Epithelial cell of prostate (primary cell): ENCODE results near the gene UBE3C.
"Not testable (repeated sequence)": the region's sequence is repeated elsewhere in the genome, so short reads cannot be mapped to it uniquely, and the experiment has no call there.

Experiments
- DNase-seq: peaks from one replicate; pipeline ENCODE4 v3.0.0-alpha.2; 2011; ENCODE audit warnings: low read depth, low spot score
- H3K27ac ChIP-seq: fragments of 450-650 bp; 2 replicates; pipeline ENCODE4 v1.5.1; 2017; ENCODE audit warnings: mild to moderate bottlenecking

The UBE3C gene

DNA sequence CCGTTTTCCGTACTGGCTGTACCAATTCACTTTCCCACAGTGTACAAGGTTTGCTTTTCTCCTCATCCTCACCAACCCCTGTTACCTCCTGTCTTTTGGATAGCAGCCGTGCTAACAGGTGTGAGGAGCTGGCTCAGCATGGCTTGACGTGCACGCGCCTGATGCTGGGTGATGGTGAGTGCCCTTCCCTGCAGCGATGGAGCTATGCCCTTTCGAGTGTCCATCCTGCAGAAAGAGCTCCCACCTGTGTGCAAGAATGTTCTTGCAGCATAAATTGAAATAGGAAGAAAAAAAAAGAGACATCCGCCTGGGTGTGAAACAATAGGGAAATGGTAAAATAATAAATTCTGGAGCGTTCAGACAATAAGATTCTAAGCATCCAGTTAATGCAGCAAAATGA, 9.5 kb upstream of the UBE3C start:
- no peak overlapping the region for H3K27ac ChIP-seq
- no peak for DNase-seq

- DNase-seq: no peak
- no peak overlapping the region for H3K27ac ChIP-seq
Measured at GRCh38 chr7:157129907-157130460, 8.7 kb upstream of the UBE3C start.

DNA sequence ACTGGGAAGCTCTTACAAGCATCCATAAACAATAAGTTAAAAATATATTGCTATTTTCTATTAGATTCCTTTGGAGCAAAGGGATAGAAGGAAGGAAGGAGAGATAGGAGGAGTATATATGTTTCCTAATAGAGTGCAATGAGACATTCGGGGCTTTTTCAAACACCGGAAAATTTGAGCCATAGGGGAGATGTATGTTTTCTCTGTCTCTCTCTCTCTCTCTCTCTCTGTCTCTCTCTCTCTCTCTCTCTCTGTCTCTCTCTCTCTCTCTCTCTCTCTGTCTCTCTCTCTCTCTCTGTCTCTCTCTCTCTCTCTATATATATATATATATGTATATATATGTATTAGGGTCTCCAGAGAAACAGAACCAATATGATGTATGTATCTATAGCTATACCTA, 7.9 kb upstream of the UBE3C start:
- H3K27ac ChIP-seq, DNase-seq: not testable (repeated sequence)

DNA sequence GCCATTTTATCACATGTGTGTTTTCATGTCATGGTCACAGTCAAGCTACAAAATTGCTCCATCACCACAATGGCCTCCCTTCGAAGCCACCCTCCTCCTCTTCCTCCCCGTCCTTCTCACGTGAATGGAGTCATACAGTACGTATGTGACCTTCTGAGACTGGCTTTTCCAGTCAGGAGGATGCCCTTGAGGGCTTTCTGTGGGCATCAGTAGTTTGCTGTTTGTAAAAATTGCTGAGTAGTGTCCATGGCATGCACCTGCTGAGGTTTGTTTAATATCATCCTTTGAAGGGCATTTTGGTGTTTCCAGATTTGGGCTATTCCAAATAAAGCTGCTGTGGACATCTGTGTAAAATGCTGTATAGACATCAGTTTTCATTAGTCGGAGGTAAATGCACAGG, 5.9 kb upstream of the UBE3C start:
- H3K27ac ChIP-seq: no peak overlapping the region
- DNase-seq: no peak

- H3K27ac ChIP-seq: no peak overlapping the region
- no peak for DNase-seq
Measured at GRCh38 chr7:157133304-157133703, 5.4 kb upstream of the UBE3C start.

GRCh38 chr7:157136372-157136771, 2.4 kb upstream of the UBE3C start:
- peak; percentile 59 for DNase-seq
- H3K27ac ChIP-seq: peak overlapping the region; percentile 65

DNA sequence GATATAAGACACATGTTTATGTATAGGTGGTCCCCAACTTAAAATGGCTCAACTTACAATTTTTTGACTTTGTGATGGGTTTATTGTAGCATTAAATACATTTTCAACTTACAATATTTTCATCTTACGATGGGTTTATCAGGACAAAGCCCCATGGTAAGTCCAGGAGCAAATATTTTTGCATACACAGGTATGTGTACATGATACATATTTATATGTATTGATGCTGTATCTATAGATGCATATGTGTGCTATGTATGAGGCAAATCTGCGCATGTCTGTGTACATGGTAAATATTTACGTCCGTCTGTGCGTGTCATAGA, 664 bp upstream of the UBE3C start:
- peak overlapping the region; percentile 89 for H3K27ac ChIP-seq
- DNase-seq: no peak

GRCh38 chr7:157139111-157139809, 534 bp downstream of the UBE3C start:
- no peak for DNase-seq
- H3K27ac ChIP-seq: peak overlapping the region; percentile 89

GRCh38 chr7:157139810-157140510, 1.2 kb downstream of the UBE3C start:
- H3K27ac ChIP-seq: peak overlapping the region; percentile 89
- no peak for DNase-seq

DNA sequence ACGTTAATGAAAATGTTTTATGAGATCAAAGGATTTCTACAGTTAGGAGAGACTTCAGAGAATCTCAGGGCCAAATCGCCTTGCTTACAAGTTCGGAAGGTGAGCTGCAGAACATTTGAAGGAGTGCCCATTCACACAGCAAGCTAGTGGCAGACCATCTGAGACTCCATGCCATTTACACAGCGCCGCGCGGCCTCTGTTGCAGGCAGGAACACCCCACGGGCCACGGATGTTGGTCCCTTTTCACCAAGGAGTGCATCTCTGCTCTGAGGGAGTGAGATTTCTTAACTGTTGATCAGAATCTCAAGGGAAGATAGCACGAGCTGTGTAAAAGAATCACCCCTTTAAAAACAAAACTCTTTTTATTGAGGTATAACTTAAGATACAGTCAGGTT, 1.8 kb downstream of the UBE3C start:
- DNase-seq: no peak
- H3K27ac ChIP-seq: no peak overlapping the region

GRCh38 chr7:157141525-157142060, 2.9 kb downstream of the UBE3C start:
- no peak for DNase-seq

GRCh38 chr7:157143788-157144187, 5.1 kb downstream of the UBE3C start:
- no peak overlapping the region for H3K27ac ChIP-seq
- DNase-seq: no peak

More at GRCh38 chr7:157141525-157142060, 2.9 kb downstream of the UBE3C start:
- no peak overlapping the region for H3K27ac ChIP-seq

DNA sequence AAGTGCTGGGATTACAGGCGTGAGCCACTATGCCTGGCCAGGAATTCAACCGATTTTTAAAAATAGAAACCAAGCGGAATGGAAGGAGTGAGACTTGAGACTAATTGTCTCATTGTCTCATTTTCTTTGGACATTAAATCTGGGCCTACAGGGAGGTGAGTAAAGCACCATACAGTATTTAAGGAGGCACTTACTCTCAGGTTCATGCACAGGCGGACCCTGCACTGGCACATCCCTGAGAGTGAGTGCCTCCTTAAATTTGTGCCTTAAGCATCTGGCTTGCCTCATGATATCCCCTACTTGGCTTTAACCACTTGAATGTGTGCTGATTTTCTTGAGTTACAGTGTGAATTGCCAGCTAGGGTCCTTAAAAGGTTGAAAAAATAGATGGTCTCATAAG, 10.6 kb downstream of the UBE3C start:
- DNase-seq: no peak
- H3K27ac ChIP-seq: no peak overlapping the region

GRCh38 chr7:157150882-157151281, 12.2 kb downstream of the UBE3C start:
- DNase-seq: no peak
- H3K27ac ChIP-seq: no peak overlapping the region

DNA sequence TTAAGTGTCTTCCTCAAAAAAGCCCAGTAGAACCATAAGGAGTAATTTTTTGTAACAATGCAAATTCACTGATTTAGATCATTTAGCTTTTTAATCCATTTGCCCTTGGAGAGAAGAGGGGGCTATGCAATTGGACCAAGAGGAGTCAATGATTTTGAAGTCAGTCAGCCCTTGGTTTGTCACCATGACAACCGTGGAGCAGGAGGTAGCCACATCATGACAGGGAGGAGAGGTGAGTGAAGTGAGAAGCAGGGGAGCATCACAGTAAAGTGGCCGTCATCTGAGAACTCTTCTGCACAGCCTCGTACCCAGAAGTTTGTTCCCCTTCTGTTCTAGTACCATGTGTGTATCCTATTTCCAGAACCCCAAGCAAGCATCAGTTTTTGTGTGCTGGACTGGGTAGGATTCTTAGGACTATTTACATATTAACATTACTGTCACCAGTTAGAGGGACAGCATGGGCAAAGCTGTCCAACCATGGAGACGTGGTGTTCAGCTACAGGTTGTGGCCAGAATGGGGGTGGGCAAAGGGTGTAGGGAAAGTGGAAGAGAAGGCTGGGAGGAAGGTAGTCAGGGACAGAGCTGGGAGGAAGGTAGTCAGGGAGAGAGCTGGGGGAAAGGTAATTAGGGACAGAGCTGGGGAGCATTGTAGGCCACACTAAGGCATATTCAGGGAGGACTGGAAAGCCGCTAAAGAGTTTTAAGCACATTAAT, 13.1 kb downstream of the UBE3C start:
- H3K27ac ChIP-seq: peak overlapping the region; percentile 14
- no peak for DNase-seq

DNA sequence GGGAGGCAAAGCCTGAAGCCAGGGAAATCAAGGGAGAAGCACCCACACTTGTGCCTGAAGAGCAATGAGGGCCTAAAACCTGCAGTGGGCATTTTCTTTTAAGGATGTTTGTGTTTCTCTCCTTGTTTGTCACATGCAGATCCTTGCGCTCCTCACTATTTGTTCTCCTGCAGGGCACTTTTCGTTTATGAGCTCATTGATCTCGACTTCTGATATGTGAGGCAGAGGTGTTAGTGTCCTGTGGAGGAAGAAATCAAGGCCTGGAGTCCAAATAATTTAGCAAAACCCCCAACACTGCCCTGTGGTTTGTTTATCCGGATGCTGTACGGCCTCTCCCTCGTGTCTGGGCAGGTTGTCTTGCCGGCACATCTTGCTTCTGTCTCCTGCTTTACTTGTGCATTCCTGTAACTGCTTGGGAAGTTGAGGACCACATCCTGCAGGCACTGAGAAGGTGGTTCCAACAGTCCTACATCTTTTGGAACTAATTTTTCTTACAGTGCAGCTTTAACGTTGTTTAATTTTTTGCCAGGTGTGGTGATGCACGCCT, 13.7 kb downstream of the UBE3C start:
- peak overlapping the region; percentile 14 for H3K27ac ChIP-seq
- DNase-seq: no peak

DNA sequence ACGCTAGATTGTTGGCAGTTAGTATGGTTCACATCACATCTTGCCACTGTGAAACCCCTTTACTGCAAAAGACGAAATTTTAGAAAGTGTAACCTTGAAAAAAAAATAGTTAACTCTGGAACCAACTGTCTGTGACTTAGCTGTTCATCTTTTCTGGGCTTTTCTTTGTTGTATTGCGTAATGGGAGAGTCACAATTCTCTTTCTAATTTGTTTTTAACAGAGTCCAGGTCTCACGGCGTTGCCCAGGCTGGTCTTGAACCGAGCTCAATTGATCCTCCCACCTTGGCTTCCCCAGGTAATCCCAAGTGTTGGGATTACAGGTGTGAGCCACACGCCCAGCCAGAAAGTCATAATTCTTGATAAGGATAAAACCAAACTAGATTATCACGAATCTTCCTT, 14.5 kb downstream of the UBE3C start:
- no peak overlapping the region for H3K27ac ChIP-seq
- DNase-seq: no peak

DNA sequence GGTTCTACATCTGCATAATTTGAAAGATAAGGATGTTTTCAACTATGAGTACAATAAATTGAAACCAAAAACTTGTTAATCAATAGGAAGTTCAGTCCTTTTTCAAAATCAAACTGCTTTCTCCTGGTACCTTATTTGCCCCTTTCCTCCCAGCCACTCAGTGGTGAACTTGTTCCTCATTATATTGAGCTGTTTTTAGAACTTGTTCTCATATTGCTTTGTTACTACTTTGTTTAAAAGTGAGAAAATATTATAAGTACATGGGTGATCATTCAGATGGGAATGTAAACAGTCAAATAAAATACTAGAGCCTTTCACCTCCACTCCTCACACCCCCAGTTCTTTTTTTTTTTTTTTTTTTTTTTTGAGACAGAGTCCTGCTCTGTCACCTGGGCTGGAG, 17.2 kb downstream of the UBE3C start:
- DNase-seq: no peak
- no peak overlapping the region for H3K27ac ChIP-seq

DNA sequence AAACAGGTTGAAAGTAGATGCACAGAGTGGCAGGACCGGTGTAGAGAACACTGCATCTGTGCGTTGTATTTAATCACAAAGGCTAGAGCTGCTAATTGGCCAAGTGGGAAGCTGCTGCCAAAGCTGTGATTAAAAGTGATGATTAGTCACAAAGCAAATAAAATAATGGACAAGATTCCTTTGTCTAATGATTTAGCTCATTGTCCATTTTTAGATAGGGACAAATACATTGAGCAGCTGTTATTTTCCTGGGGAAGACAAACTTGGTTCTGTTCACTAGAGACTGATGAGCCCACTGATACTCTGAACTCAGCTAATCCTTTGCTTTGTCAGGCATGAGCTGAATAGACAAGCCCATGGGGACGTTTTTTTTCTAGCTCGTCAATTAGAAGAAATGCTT, 19.7 kb downstream of the UBE3C start:
- no peak for DNase-seq
- no peak overlapping the region for H3K27ac ChIP-seq

DNA sequence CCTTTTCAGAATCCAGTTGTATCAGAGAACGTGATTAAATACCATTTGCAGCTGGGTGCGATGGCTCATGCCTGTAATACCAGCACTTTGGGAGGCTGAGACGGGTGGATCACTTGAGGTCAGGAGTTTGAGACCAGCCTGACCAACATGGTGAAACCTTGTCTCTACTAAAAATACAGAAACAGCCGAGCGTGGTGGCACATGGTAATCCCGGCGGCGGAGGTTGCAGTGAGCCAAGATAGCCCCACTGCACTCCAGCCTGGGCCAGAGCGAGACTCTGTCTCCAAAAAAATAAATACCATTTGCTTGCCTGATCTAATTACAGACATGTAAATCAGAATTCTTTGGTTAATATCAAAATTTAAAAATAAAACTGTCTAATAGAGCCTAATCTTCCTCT, 20.8 kb downstream of the UBE3C start:
- DNase-seq, H3K27ac ChIP-seq: not testable (repeated sequence)

DNA sequence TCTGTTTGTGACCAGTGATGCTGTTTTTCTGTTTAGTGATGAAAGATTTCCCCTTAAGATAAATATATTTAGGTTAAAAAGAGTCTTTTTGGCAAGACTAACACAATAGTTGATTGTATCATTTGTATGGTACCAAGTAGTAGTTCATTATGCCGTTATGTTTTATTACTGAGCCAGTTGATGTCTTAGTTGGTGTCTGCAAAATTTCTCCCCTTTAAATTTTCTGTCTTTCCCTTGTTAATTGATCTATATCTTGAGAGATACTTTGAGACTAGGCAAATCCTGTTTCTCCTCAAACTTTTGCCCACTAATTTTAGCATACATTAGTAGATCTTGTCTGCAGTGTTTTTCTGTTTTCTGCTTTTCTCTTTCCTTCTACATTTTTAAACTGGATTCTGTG, 21.7 kb downstream of the UBE3C start:
- DNase-seq: no peak
- H3K27ac ChIP-seq: no peak overlapping the region
